Kidney epithelial cell (primary cell): ENCODE data around the gene NIPA2. TPM values are rescaled to one million over a fixed set of nuclear protein-coding genes. Genes with fewer than 3 reads are reported as not detected.

ENCODE experiments used
- DNase-seq: peaks from one replicate; pipeline ENCODE4 v3.0.0-alpha.2; 2010; ENCODE audit warnings: low read depth
- H3K27me3 ChIP-seq: 2 replicates; pipeline ENCODE4 v1.6.0; 2011; ENCODE audit warnings: low read length; ENCODE audit not compliant: control insufficient read depth, insufficient read depth
- H3K36me3 ChIP-seq: 2 replicates; pipeline ENCODE4 v1.5.1; 2011; ENCODE audit warnings: low read length; ENCODE audit not compliant: control insufficient read depth, insufficient read depth
- H3K4me3 ChIP-seq: 2 replicates; pipeline ENCODE4 v1.5.1; 2011; ENCODE audit warnings: low read depth, mild to moderate bottlenecking, control low read depth, low read length
- CTCF ChIP-seq: IDR thresholded peaks from 2 replicates; pipeline ENCODE4 v1.5.1; 2011; ENCODE audit warnings: mild to moderate bottlenecking, moderate library complexity, low read length, control low read depth, inconsistent platforms; ENCODE audit not compliant: insufficient read depth, poor library complexity, severe bottlenecking
- total RNA-seq: library from RNA; depleted of rRNA; stranded (reverse); fragments of >200 nt; gene quantifications from 2 replicates; pipeline ENCODE4 v1.2.3, GENCODE V29; 2015

The NIPA2 gene
- total RNA-seq, 1 donor from 2014 or later: 116 TPM

- no peak for DNase-seq
- no peak for TF ChIP-seq CTCF
- H3K4me3 ChIP-seq: no peak overlapping the region
- no peaks in the 10 kb centered on the region for H3K27me3 ChIP-seq
- peaks cover 1% of the 10 kb centered on the region for H3K36me3 ChIP-seq
These were observed 68.9 kb downstream of the NIPA2 start for GRCh38 chr15:22907161-22907950.

GRCh38 chr15:22908830-22909229, 70.4 kb downstream of the NIPA2 start:
- Histone ChIP-seq H3K4me3 (no peak overlapping the region), H3K27me3 (no peaks in the 10 kb centered on the region), H3K36me3 (peaks cover 2% of the 10 kb centered on the region)
- no peak for DNase-seq
- no peak for TF ChIP-seq CTCF

- Histone ChIP-seq H3K27me3 (no peaks in the 10 kb centered on the region), H3K4me3 (no peak overlapping the region), H3K36me3 (peaks cover 4% of the 10 kb centered on the region)
- DNase-seq: no peak
- no peak for TF ChIP-seq CTCF
These were observed 72.8 kb downstream of the NIPA2 start for GRCh38 chr15:22911306-22911705.

- H3K27me3 ChIP-seq: no peaks in the 10 kb centered on the region
- DNase-seq: no peak
- no peak overlapping the region for H3K4me3 ChIP-seq
- no peak for TF ChIP-seq CTCF
- peaks cover 6% of the 10 kb centered on the region for H3K36me3 ChIP-seq
These were observed 73.8 kb downstream of the NIPA2 start for GRCh38 chr15:22912256-22912655.

- no peak for TF ChIP-seq CTCF
- H3K36me3 ChIP-seq: peaks cover 8% of the 10 kb centered on the region
- no peak overlapping the region for H3K4me3 ChIP-seq
- H3K27me3 ChIP-seq: no peaks in the 10 kb centered on the region
- no peak for DNase-seq
These were observed 75.3 kb downstream of the NIPA2 start for GRCh38 chr15:22913646-22914380.
